MM.1S (cell line): ENCODE results near the gene ZMYND10.
A peak's percentile ranks its signal among the peaks of the same experiment; 100 is the strongest.

Experiments used
- DNase-seq: peaks from one replicate; pipeline ENCODE4 v3.0.0-alpha.2; 2015
- H2AFZ ChIP-seq: fragments of 300-600 bp; sonication (generic); 2 replicates; pipeline ENCODE4 v1.6.0; 2016; ENCODE audit warnings: antibody characterized with exemption, low read length
- H3F3A ChIP-seq: fragments of 300-600 bp; sonication (generic); 2 replicates; pipeline ENCODE4 v1.6.1; 2016; ENCODE audit warnings: mild to moderate bottlenecking, antibody characterized with exemption, low read length, moderate library complexity, mixed read lengths; ENCODE audit not compliant: insufficient read depth
- H3K27ac ChIP-seq: fragments of 300-600 bp; sonication (generic); 2 replicates; pipeline ENCODE4 v1.5.1; 2016; ENCODE audit warnings: mild to moderate bottlenecking, low read length
- H3K27me3 ChIP-seq: fragments of 300-600 bp; sonication (generic); replicated peaks from 2 replicates; pipeline ENCODE4 v1.6.0; 2016; ENCODE audit warnings: low read length; ENCODE audit not compliant: insufficient read depth
- H3K36me3 ChIP-seq: fragments of 300-600 bp; sonication (generic); replicated peaks from 2 replicates; pipeline ENCODE4 v1.6.1; 2016; ENCODE audit warnings: mild to moderate bottlenecking, low read length, mixed read lengths; ENCODE audit not compliant: insufficient read depth
- H3K4me1 ChIP-seq: fragments of 300-600 bp; sonication (generic); 2 replicates; pipeline ENCODE4 v1.6.1; 2016; ENCODE audit warnings: low read length, mixed read lengths
- H3K4me2 ChIP-seq: fragments of 300-600 bp; sonication (generic); 2 replicates; pipeline ENCODE4 v1.6.0; 2016; ENCODE audit warnings: low read depth, low read length
- H3K4me3 ChIP-seq: fragments of 300-600 bp; sonication (generic); 2 replicates; pipeline ENCODE4 v1.5.1; 2016; ENCODE audit warnings: low read length, mixed read lengths
- H3K79me2 ChIP-seq: fragments of 300-600 bp; sonication (generic); 2 replicates; pipeline ENCODE4 v1.6.1; 2016; ENCODE audit warnings: mixed run types, low read length, mixed read lengths
- H3K9ac ChIP-seq: fragments of 300-600 bp; sonication (generic); 2 replicates; pipeline ENCODE4 v1.6.1; 2016; ENCODE audit warnings: low read length, mixed read lengths
- H3K9me2 ChIP-seq: fragments of 300-600 bp; sonication (generic); replicated peaks from 2 replicates; pipeline ENCODE4 v1.6.1; 2016; ENCODE audit warnings: mild to moderate bottlenecking, low read length, mixed read lengths; ENCODE audit not compliant: insufficient read depth
- H3K9me3 ChIP-seq: fragments of 300-600 bp; sonication (generic); replicated peaks from 2 replicates; pipeline ENCODE4 v1.6.1; 2016; ENCODE audit warnings: mild to moderate bottlenecking, low read length, mixed read lengths; ENCODE audit not compliant: insufficient read depth
- H4K20me1 ChIP-seq: fragments of 300-600 bp; sonication (generic); 2 replicates; pipeline ENCODE4 v1.6.1; 2016; ENCODE audit warnings: mild to moderate bottlenecking, low read length, moderate library complexity, mixed read lengths; ENCODE audit not compliant: insufficient read depth
- EZH2 ChIP-seq: fragments of 300-600 bp; sonication (generic); optimal IDR thresholded peaks from 2 replicates; pipeline ENCODE3; 2017; ENCODE audit warnings: low read depth, mild to moderate bottlenecking, antibody characterized with exemption, low read length, mixed read lengths
- EZH2phosphoT487 ChIP-seq: fragments of 300-600 bp; sonication (generic); IDR thresholded peaks from 2 replicates; pipeline ENCODE4 v1.6.1; 2018; ENCODE audit warnings: antibody characterized with exemption, low read length
- TF ChIP-seq, protein P1 (sequence below): fragments of 300-600 bp; sonication (generic); IDR thresholded peaks from 2 replicates; pipeline ENCODE4 v1.5.1; 2016; ENCODE audit warnings: antibody characterized with exemption, low read length, mixed read lengths

The ZMYND10 gene

DNA sequence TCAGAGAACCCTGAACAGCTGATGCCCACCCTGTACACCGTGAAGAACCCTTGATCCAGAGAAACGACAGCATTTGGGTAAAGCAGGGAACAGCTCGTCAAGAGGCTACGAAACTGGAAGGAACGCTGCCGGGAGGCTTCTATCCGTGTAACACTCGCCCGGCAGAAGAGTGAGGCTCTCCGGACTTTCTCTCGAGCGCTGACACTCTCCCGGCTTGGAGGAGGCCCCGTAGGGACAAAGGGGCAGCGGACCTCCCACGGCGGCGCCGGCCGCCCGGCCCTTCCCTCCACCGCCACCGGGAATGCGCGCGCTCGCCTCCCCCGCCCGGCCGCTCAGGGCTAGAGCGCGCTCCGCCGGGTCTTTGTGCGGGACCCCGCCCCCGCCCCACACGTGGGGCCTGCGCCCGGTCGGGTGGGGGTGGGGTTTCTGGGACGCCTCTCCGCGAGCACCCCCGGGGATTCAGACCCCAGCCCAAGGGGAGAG is 24.6 kb downstream of the ZMYND10 start:
- DNase-seq: peak; percentile 73
- no peaks in the 10 kb centered on the region for H3K9me3 ChIP-seq
- TF ChIP-seq EZH2phosphoT487 (no peak), EZH2 (no peak)
- TF ChIP-seq, protein P1, sequence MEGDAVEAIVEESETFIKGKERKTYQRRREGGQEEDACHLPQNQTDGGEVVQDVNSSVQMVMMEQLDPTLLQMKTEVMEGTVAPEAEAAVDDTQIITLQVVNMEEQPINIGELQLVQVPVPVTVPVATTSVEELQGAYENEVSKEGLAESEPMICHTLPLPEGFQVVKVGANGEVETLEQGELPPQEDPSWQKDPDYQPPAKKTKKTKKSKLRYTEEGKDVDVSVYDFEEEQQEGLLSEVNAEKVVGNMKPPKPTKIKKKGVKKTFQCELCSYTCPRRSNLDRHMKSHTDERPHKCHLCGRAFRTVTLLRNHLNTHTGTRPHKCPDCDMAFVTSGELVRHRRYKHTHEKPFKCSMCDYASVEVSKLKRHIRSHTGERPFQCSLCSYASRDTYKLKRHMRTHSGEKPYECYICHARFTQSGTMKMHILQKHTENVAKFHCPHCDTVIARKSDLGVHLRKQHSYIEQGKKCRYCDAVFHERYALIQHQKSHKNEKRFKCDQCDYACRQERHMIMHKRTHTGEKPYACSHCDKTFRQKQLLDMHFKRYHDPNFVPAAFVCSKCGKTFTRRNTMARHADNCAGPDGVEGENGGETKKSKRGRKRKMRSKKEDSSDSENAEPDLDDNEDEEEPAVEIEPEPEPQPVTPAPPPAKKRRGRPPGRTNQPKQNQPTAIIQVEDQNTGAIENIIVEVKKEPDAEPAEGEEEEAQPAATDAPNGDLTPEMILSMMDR: no peak
- H3K79me2 ChIP-seq: peaks cover 15% of the 10 kb centered on the region; the same call in 1 of the 2 replicates
- H4K20me1 ChIP-seq: no peaks in the 10 kb centered on the region
- no peaks in the 10 kb centered on the region for H3K27me3 ChIP-seq
- H3K4me2 ChIP-seq: peak overlapping the region; percentile 96
- H3K9ac ChIP-seq: peak overlapping the region; percentile 95
- peak overlapping the region; percentile 80; the same call in 1 of the 2 replicates for H3K27ac ChIP-seq
- H3K9me2 ChIP-seq: no peaks in the 10 kb centered on the region
- peak overlapping the region; percentile 91; the same call in 1 of the 2 replicates for H2AFZ ChIP-seq
- 0 out of 2 replicates have a peak, but pooled peaks cover 8% of the 10 kb centered on the region for H3K4me1 ChIP-seq
- H3K36me3 ChIP-seq: no peaks in the 10 kb centered on the region
- no peaks in the 10 kb centered on the region for H3F3A ChIP-seq
- H3K4me3 ChIP-seq: peak overlapping the region; percentile 83

DNA sequence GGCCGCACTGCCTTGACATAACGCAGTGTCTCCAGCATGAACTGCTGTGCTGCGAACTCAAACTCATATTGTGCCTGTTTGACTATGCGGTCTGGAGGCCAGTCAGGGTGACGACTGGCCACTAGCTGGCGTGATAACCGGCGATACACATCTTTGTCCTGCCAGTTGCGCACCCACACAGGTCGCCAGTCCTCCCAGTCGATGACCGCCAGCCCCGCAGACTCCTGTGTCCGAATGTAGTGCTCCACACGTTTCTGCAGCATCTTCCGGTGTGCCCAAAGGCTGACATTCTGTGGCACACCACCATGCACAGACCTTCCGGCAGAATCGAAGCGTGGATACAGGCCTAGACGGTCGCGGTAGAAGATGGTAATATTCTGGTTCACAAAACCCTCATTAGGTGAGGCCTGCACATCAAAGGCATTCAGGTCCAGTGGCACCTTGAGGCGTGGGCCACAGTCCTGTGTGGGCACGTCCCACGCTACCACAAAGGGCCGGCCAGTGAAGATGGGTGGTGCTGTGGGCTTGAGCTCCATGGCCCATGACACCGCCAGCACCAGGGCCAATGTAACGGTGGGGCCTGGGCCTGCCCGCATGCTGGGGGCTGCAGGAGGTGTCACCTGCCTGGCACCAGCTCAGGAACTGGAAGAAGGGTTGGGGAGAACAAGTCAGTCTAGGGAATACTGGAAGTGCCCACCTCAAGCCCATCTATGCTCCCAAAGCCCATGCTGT is 25.5 kb downstream of the ZMYND10 start:
- Histone ChIP-seq H3K9me2 (no peaks in the 10 kb centered on the region), H3F3A (no peaks in the 10 kb centered on the region), H3K36me3 (no peaks in the 10 kb centered on the region), H3K4me3 (peak overlapping the region; percentile 83), H4K20me1 (no peaks in the 10 kb centered on the region), H3K79me2 (peaks cover 12% of the 10 kb centered on the region; the same call in 1 of the 2 replicates), H3K4me1 (0 out of 2 replicates have a peak, but pooled peaks cover 8% of the 10 kb centered on the region), H3K27ac (peak overlapping the region; percentile 11; the same call in 1 of the 2 replicates), H3K27me3 (no peaks in the 10 kb centered on the region), H3K4me2 (peak overlapping the region; percentile 96), H3K9me3 (no peaks in the 10 kb centered on the region), H2AFZ (no peak overlapping the region), H3K9ac (peak overlapping the region; percentile 95; the same call in 1 of the 2 replicates)
- no peak for DNase-seq
- TF ChIP-seq EZH2 (no peak), EZH2phosphoT487 (no peak)
- TF ChIP-seq, protein P1: no peak

DNA sequence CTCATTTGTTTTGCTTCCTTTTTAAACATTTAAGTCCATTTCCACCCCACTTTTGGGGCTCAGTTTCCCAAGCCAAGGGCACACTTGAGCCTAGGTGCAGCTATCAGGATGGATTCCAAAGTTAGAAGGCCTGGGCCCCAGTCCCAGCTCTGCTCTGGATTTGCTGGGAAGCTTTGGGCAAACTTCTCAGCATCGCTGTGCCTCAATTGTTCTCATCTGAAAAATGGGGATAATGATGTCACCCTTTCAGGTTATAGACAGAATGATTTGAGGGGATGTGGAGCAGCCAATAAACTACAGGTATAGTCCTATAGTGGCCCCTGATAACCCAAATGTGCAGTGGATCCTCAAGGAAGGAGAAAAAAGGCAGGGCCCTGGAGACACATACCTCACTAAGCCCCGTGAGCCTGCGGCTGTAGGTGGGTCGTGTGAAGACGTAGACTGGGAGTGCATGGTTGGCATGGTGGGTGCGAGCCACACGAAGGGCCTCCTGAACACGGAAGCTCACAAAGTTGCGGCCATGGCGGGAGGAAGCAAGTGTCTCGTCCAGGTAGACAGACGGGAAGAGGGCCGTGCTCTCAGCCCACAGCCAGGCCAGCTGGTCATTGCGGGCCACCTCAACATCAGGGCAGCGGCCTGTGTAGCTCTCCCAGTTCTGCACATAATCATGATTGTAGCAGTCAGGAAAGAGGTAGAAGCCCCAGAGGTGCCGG is 26.2 kb downstream of the ZMYND10 start:
- no peak overlapping the region for H3K9ac ChIP-seq
- no peaks in the 10 kb centered on the region for H4K20me1 ChIP-seq
- no peaks in the 10 kb centered on the region for H3K36me3 ChIP-seq
- no peak overlapping the region for H2AFZ ChIP-seq
- no peaks in the 10 kb centered on the region for H3F3A ChIP-seq
- H3K4me1 ChIP-seq: 0 out of 2 replicates have a peak, but pooled peaks cover 8% of the 10 kb centered on the region
- no peaks in the 10 kb centered on the region for H3K27me3 ChIP-seq
- H3K9me3 ChIP-seq: no peaks in the 10 kb centered on the region
- H3K79me2 ChIP-seq: peaks cover 12% of the 10 kb centered on the region; the same call in 1 of the 2 replicates
- H3K4me3 ChIP-seq: no peak overlapping the region
- no peak for DNase-seq
- TF ChIP-seq, protein P1: no peak
- TF ChIP-seq EZH2phosphoT487 (no peak), EZH2 (no peak)
- no peaks in the 10 kb centered on the region for H3K9me2 ChIP-seq
- no peak overlapping the region for H3K27ac ChIP-seq
- H3K4me2 ChIP-seq: no peak overlapping the region
